Sigmoid colon (tissue), 3 donors: Measurements from ENCODE around the gene MICALL2.

Source experiments
- CTCF ChIP-seq, 4 experiments: fragments of 450-650 bp in 3 of 4; fragments of 200-600 bp in 1 of 4; IDR thresholded peaks; one replicate each; pipeline ENCODE4 v1.5.1; 2016 to 2019; ENCODE audit warnings: antibody characterized with exemption in 4 of 4, mild to moderate bottlenecking in 3 of 4, moderate library complexity in 2 of 4
- POLR2A ChIP-seq, 2 donors: fragments of 450-650 bp; IDR thresholded peaks; one replicate each; pipeline ENCODE4 v1.6.1; 2016; ENCODE audit warnings: antibody characterized with exemption in 2 of 2, mild to moderate bottlenecking in 2 of 2, moderate library complexity in 2 of 2

GRCh38 chr7:1431226-1431625, 28.0 kb downstream of the MICALL2 start:
- TF ChIP-seq POLR2A (IDR thresholded peaks at IDR 0.05) (no peak), CTCF (IDR thresholded peaks at IDR 0.05) (no peak)
